Measurements from ENCODE around the gene MLLT3.

GRCh38 chr9:20361229-20361628, 261.1 kb downstream of the MLLT3 start:
- no peak for TF ChIP-seq FOXP2 (optimal IDR thresholded peaks at IDR 0.05; ENCODE audit: borderline replicate concordance, extremely low read depth, extremely low read length, insufficient read depth)
- TF ChIP-seq REST (IDR thresholded peaks at IDR 0.05; ENCODE audit: insufficient read depth in 1 of 2, low read depth in 2 of 2, low read length in 2 of 2) = no peak

Data from PFSK-1 (cell line).